Measurements from ENCODE around the gene LARGE1.

The LARGE1 gene

GRCh38 chr22:33913188-33913587, 7.1 kb downstream of the LARGE1 start:
- DNase-seq (ENCODE audit: low read depth): no peak

GRCh38 chr22:33909911-33910310, 10.4 kb downstream of the LARGE1 start:
- DNase-seq (ENCODE audit: low read depth): no peak

- DNase-seq (ENCODE audit: low read depth): no peak
These were observed 11.2 kb downstream of the LARGE1 start for GRCh38 chr22:33909075-33909458.

- DNase-seq (ENCODE audit: low read depth): no peak
These were observed 11.9 kb downstream of the LARGE1 start for GRCh38 chr22:33908171-33909074.

GRCh38 chr22:33906954-33907353, 13.3 kb downstream of the LARGE1 start:
- DNase-seq (ENCODE audit: low read depth): no peak

- DNase-seq (ENCODE audit: low read depth): no peak
These were observed 13.8 kb downstream of the LARGE1 start for GRCh38 chr22:33906475-33906874.

- DNase-seq (ENCODE audit: low read depth): no peak
These were observed 17.3 kb downstream of the LARGE1 start for GRCh38 chr22:33903012-33903411.

GRCh38 chr22:33902073-33902472, 18.2 kb downstream of the LARGE1 start:
- DNase-seq (ENCODE audit: low read depth): no peak

GRCh38 chr22:33898121-33898520, 22.2 kb downstream of the LARGE1 start:
- no peak for DNase-seq (ENCODE audit: low read depth)

GRCh38 chr22:33897448-33897835, 22.8 kb downstream of the LARGE1 start:
- DNase-seq (ENCODE audit: low read depth): no peak

- no peak for DNase-seq (ENCODE audit: low read depth)
These were observed 23.5 kb downstream of the LARGE1 start for GRCh38 chr22:33896575-33897447.

GRCh38 chr22:33896154-33896553, 24.1 kb downstream of the LARGE1 start:
- DNase-seq (ENCODE audit: low read depth): no peak

GRCh38 chr22:33895444-33895843, 24.8 kb downstream of the LARGE1 start:
- no peak for DNase-seq (ENCODE audit: low read depth)

GRCh38 chr22:33894515-33894914, 25.8 kb downstream of the LARGE1 start:
- no peak for DNase-seq (ENCODE audit: low read depth)

GRCh38 chr22:33894036-33894435, 26.2 kb downstream of the LARGE1 start:
- no peak for DNase-seq (ENCODE audit: low read depth)

- DNase-seq (ENCODE audit: low read depth): no peak
These were observed 26.8 kb downstream of the LARGE1 start for GRCh38 chr22:33893512-33893911.

GRCh38 chr22:33891992-33892391, 28.3 kb downstream of the LARGE1 start:
- DNase-seq (ENCODE audit: low read depth): no peak

GRCh38 chr22:33891455-33891854, 28.8 kb downstream of the LARGE1 start:
- DNase-seq (ENCODE audit: low read depth): no peak

GRCh38 chr22:33889748-33890147, 30.5 kb downstream of the LARGE1 start:
- no peak for DNase-seq (ENCODE audit: low read depth)

GRCh38 chr22:33888821-33889220, 31.5 kb downstream of the LARGE1 start:
- DNase-seq (ENCODE audit: low read depth): no peak

- no peak for DNase-seq (ENCODE audit: low read depth)
These were observed 33.1 kb downstream of the LARGE1 start for GRCh38 chr22:33887173-33887572.

- no peak for DNase-seq (ENCODE audit: low read depth)
These were observed 33.6 kb downstream of the LARGE1 start for GRCh38 chr22:33886696-33887095.

GRCh38 chr22:33884829-33885228, 35.4 kb downstream of the LARGE1 start:
- DNase-seq (ENCODE audit: low read depth): no peak
